ENCODE results near the gene IFT43. TPM values are rescaled to one million over a fixed set of nuclear protein-coding genes. Genes with fewer than 3 reads are reported as not detected.

IFT43 gene
- total RNA-seq, 1 experiment from 2014 or later: 20.0 TPM

DNA sequence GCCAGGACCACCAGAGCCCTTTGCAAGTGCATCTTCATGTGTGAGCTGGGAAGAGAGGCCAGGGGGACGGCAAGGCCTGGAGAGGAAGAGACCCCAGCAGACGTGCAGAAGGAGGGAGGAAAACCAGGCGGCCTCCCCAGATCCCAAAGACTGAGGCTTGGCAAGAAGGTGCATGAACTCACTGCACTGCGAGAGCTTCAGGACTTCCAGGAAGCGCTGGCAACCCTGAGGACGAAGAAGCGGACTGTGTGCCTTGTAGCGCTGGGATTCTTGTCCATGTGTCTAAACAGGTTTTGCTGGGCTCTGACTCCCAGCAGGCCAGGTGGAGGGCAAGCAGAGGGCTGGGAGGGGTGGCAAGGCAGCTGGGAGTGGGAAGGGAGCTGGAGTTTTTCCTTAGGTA, 4.7 kb upstream of the IFT43 start:
- in situ Hi-C loops (cut with HindIII; ENCODE audit: low pct_unique_long_range_greater_than_20kb, low sequenced_read_pairs) (no loop called here), intact Hi-C loops (cut with micrococcal nuclease; ENCODE audit: unreplicated experiment) (loop anchor here (5.0 kb wide), 1 partner anchor 74 kb away; no protein-coding TSS in a partner anchor)
- BruUV-seq (replicated peaks): no TSS peak
- no peak for DNase-seq (ENCODE audit: low read depth, low spot score)
- Histone ChIP-seq H3K4me1 (ENCODE audit: control insufficient read depth, insufficient read depth, low read length) (peaks cover 15% of the 10 kb centered on the region), H3K27ac (ENCODE audit: low read length) (peak overlapping the region; percentile 31; the same call in 1 of the 2 replicates), H3K9me3 (ENCODE audit: control insufficient read depth, insufficient read depth, low read depth, low read length) (no peaks in the 10 kb centered on the region), H3K36me3 (ENCODE audit: control insufficient read depth, insufficient read depth, low read length) (no peaks in the 10 kb centered on the region; the same call in 1 of the 2 replicates), H3K4me3 (ENCODE audit: low read depth in 2 of 2, low read length in 2 of 2) (no peak overlapping the region), H3K27me3 (ENCODE audit: control insufficient read depth, insufficient read depth, low read length) (no peaks in the 10 kb centered on the region)
- TF ChIP-seq REST (IDR thresholded peaks at IDR 0.05; ENCODE audit: insufficient read depth in 1 of 2, low read depth in 2 of 2, low read length in 1 of 2) (no peak), POLR2AphosphoS5 (IDR thresholded peaks at IDR 0.05; ENCODE audit: low read depth, low read length) (no peak), CTCF (IDR thresholded peaks at IDR 0.05) (no peak), SIN3A (IDR thresholded peaks at IDR 0.05; ENCODE audit: borderline replicate concordance, insufficient read depth, low read depth, low read length) (no peak), TCF7L2 (IDR thresholded peaks at IDR 0.05; ENCODE audit: low read depth, low read length) (no peak)
- ChIA-PET POLR2A (no interaction called here), CTCF (interaction anchor here (1.6 to 2.7 kb wide), 2 partner anchors 74 to 271 kb away, joined by 4 to 54 read pairs; no protein-coding TSS in a partner anchor)
- ATAC-seq: no peak

- POLR2A ChIA-PET: interaction anchor here (0.7 kb wide), 1 partner anchor 556 kb away, joined by 3 read pairs; no protein-coding TSS in a partner anchor
- ATAC-seq (peak; percentile 23), DNase-seq (ENCODE audit: low read depth, low spot score) (no peak)
- in situ Hi-C loops (cut with HindIII; ENCODE audit: low pct_unique_long_range_greater_than_20kb, low sequenced_read_pairs) (no loop called here), intact Hi-C loops (cut with micrococcal nuclease; ENCODE audit: unreplicated experiment) (loop anchor here (5.0 kb wide), 1 partner anchor 74 kb away; no protein-coding TSS in a partner anchor)
- Histone ChIP-seq H3K4me3 (ENCODE audit: low read depth in 2 of 2, low read length in 2 of 2) (peak within 1 kb of the TSS; percentile 64), H3K9me3 (ENCODE audit: control insufficient read depth, insufficient read depth, low read depth, low read length) (no peaks in the 10 kb centered on the region), H3K4me1 (ENCODE audit: control insufficient read depth, insufficient read depth, low read length) (peaks cover 19% of the 10 kb centered on the region), H3K27ac (ENCODE audit: low read length) (peak within 1 kb of the TSS; percentile 31), H3K27me3 (ENCODE audit: control insufficient read depth, insufficient read depth, low read length) (no peaks in the 10 kb centered on the region), H3K36me3 (ENCODE audit: control insufficient read depth, insufficient read depth, low read length) (no peaks in the 10 kb centered on the region; the same call in 1 of the 2 replicates)
- TSS peak; percentile 92 for BruUV-seq (replicated peaks)
- TF ChIP-seq REST (IDR thresholded peaks at IDR 0.05; ENCODE audit: insufficient read depth in 1 of 2, low read depth in 2 of 2, low read length in 1 of 2) (no peak), TCF7L2 (IDR thresholded peaks at IDR 0.05; ENCODE audit: low read depth, low read length) (no peak), POLR2AphosphoS5 (IDR thresholded peaks at IDR 0.05; ENCODE audit: low read depth, low read length) (no peak), CTCF (IDR thresholded peaks at IDR 0.05) (no peak), SIN3A (IDR thresholded peaks at IDR 0.05; ENCODE audit: borderline replicate concordance, insufficient read depth, low read depth, low read length) (no peak)
- CTCF ChIA-PET: interaction anchor here (0.5 to 2.7 kb wide), 3 partner anchors 60 to 272 kb away, joined by 3 to 54 read pairs (median 4); no protein-coding TSS in a partner anchor
Measured at GRCh38 chr14:75981426-75982265, 3.9 kb upstream of the IFT43 start, which contains the start of gene TGFB3. Gene TGFB3, minus strand, starts transcription at chr14:75981995. Its CDS starts 1,102 bp downstream, at chr14:75980893.

Data from Panc1 (cell line).